HL-60 (cell line): ENCODE results near the gene AGER.
"Not testable (repeated sequence)": the region's sequence is repeated elsewhere in the genome, so short reads cannot be mapped to it uniquely, and the experiment has no call there.

Experiments used
- DNase-seq, 2 experiments: peaks; one replicate each; pipeline ENCODE4 v3.0.0-alpha.2; 2010 to 2020; ENCODE audit warnings: low read depth in 1 of 2, low spot score in 1 of 2
- H3K27ac ChIP-seq: fragments of 250-450 bp; sonication (Bioruptor Pico); replicated peaks from 2 replicates; pipeline ENCODE4 v1.5.1; 2020; ENCODE audit warnings: mild to moderate bottlenecking, moderate library complexity
- H3K27me3 ChIP-seq: fragments of 250-450 bp; sonication (Bioruptor Pico); 2 replicates; pipeline ENCODE4 v1.5.1; 2021; ENCODE audit warnings: mild to moderate bottlenecking, moderate library complexity; ENCODE audit not compliant: insufficient read depth, poor library complexity, severe bottlenecking
- H3K4me3 ChIP-seq: replicated peaks from 2 replicates; pipeline ENCODE4 v1.5.1; 2011; ENCODE audit warnings: mild to moderate bottlenecking, control low read depth, low read length; ENCODE audit not compliant: insufficient read depth
- CTCF ChIP-seq: IDR thresholded peaks from one replicate; pipeline ENCODE4 v1.5.1; 2011; ENCODE audit warnings: low read length, control low read depth, inconsistent platforms; ENCODE audit not compliant: insufficient read depth
- GABPA ChIP-seq: IDR thresholded peaks from 2 replicates; pipeline ENCODE4 v1.6.1; 2012; ENCODE audit warnings: low read depth
- POLR2AphosphoS5 ChIP-seq: IDR thresholded peaks from 2 replicates; pipeline ENCODE4 v1.6.1; 2012; ENCODE audit warnings: low read depth
- SPI1 ChIP-seq: IDR thresholded peaks from 2 replicates; pipeline ENCODE4 v1.6.1; 2012; ENCODE audit warnings: low read depth, mild to moderate bottlenecking, borderline replicate concordance
- TF ChIP-seq, protein P1 (sequence below): IDR thresholded peaks from 2 replicates; pipeline ENCODE4 v1.6.1; 2012; ENCODE audit warnings: low read depth; ENCODE audit not compliant: insufficient replicate concordance

The AGER gene

DNA sequence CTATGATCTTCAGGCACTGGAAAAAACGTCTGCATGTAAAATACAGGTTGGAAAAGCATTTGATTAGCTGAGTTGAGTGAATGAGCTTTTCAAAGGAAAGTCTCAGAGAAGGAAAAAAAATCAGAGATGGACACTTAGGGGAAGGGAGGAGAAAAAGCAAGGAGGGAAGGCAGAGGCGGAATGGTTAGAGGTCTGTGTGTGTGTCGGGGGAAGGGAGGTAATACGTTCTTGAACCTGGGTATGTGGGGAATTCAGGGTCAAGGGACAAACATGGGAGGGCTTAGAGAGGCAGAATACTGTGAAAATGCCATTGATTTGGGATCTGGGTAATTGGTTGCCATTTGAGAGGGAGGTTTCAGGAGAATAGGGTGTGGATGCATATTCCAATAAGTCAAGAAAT is 37.4 kb downstream of the AGER start:
- no peak overlapping the region for H3K27ac ChIP-seq
- H3K4me3 ChIP-seq = no peak overlapping the region
- DNase-seq = no peak
- peaks cover 29% of the 10 kb centered on the region for H3K27me3 ChIP-seq
- TF ChIP-seq CTCF = no peak
- no peak for TF ChIP-seq GABPA
- TF ChIP-seq, protein P1, sequence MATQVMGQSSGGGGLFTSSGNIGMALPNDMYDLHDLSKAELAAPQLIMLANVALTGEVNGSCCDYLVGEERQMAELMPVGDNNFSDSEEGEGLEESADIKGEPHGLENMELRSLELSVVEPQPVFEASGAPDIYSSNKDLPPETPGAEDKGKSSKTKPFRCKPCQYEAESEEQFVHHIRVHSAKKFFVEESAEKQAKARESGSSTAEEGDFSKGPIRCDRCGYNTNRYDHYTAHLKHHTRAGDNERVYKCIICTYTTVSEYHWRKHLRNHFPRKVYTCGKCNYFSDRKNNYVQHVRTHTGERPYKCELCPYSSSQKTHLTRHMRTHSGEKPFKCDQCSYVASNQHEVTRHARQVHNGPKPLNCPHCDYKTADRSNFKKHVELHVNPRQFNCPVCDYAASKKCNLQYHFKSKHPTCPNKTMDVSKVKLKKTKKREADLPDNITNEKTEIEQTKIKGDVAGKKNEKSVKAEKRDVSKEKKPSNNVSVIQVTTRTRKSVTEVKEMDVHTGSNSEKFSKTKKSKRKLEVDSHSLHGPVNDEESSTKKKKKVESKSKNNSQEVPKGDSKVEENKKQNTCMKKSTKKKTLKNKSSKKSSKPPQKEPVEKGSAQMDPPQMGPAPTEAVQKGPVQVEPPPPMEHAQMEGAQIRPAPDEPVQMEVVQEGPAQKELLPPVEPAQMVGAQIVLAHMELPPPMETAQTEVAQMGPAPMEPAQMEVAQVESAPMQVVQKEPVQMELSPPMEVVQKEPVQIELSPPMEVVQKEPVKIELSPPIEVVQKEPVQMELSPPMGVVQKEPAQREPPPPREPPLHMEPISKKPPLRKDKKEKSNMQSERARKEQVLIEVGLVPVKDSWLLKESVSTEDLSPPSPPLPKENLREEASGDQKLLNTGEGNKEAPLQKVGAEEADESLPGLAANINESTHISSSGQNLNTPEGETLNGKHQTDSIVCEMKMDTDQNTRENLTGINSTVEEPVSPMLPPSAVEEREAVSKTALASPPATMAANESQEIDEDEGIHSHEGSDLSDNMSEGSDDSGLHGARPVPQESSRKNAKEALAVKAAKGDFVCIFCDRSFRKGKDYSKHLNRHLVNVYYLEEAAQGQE = no peak
- no peak for TF ChIP-seq POLR2AphosphoS5
- no peak for TF ChIP-seq SPI1

DNA sequence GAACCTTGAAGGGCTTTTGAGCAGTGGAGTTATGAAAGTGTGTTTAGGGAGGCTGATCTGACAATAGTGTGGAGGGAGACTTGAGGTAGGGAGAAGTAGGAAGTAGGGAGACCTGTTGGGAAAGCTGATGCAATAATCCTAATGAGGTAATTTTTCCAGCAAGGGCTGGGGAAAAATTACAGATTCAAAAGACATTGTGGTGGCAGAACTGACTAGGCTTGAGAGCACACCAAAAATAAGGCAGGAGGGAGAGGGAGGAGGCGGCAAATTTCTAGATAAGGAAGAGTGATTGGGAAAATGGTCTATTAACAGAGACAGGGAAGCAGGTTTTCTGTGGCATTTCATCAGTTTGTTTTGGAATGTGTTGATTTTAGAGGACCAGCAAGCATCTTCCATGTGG is 37.8 kb downstream of the AGER start:
- Histone ChIP-seq H3K4me3 (no peak overlapping the region), H3K27me3 (peaks cover 29% of the 10 kb centered on the region), H3K27ac (no peak overlapping the region)
- no peak for DNase-seq
- TF ChIP-seq, protein P1 = no peak
- no peak for TF ChIP-seq CTCF
- TF ChIP-seq SPI1 = no peak
- TF ChIP-seq GABPA = no peak
- TF ChIP-seq POLR2AphosphoS5 = no peak

- H3K27me3 ChIP-seq = peaks cover 19% of the 10 kb centered on the region
- H3K4me3 ChIP-seq, H3K27ac ChIP-seq, DNase-seq: not testable (repeated sequence)
These were observed 39.8 kb downstream of the AGER start for GRCh38 chr6:32144238-32144637.

DNA sequence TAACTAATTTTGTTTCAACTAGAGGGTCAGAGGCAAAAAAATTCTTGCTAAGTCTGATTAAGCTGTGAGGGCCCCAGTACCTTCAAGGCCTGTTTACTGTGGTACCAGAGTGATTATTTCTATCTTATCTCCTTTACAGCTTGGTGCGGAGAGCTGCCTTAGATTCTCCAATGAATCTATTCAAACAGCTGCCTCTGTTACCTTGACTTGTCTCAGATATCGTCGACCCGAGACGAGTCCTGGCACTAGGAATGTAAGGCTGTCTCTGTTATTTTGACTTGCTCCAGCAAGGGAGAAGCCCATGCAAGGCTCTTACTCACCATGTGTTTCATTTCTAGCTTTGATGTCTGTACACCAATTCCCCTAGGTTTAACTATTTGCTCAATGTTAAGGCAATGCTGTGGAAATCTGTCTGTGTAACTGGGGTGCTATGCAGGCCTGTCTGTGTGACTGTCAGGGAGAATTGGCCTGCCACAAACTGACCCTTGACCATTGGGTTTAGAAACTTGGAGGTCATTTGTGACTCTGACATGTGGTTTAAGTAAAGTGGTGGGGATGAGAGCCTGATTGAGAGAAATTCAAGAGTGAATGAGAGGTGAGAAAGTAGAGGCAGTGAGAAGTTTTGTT is 43.5 kb downstream of the AGER start:
- Histone ChIP-seq H3K27ac (no peak overlapping the region), H3K4me3 (no peak overlapping the region), H3K27me3 (no peaks in the 10 kb centered on the region)
- TF ChIP-seq SPI1 = no peak
- no peak for TF ChIP-seq CTCF
- TF ChIP-seq, protein P1 = no peak
- TF ChIP-seq GABPA = no peak
- no peak for TF ChIP-seq POLR2AphosphoS5
- DNase-seq = no peak
